HUDEP-2 (cell line): ENCODE results near the gene AP3B2.
"Not testable (repeated sequence)": the region's sequence is repeated elsewhere in the genome, so short reads cannot be mapped to it uniquely, and the experiment has no call there.

Experiments
- DNase-seq, 76 experiments: peaks; one replicate each; lab custom pipeline; 2025; ENCODE audit not compliant: unreplicated experiment in 76 of 76; lab: John Stamatoyannopoulos, UW

Gene AP3B2

GRCh38 chr15:82709421-82710207 is at the start of gene AP3B2:
Gene AP3B2 (minus strand): TSS chr15:82709875. CDS start chr15:82709706, 169 bp downstream.
- peak in 56 of 76 experiments; percentile 2 to 61 (median 38) for DNase-seq

GRCh38 chr15:82751308-82751707 is 41.6 kb upstream of the AP3B2 start:
- DNase-seq: no peak

GRCh38 chr15:82750831-82751180 is 41.1 kb upstream of the AP3B2 start:
- DNase-seq: peak in 1 of 76 experiments; percentile 2

- DNase-seq: peak in 74 of 76 experiments; percentile 36 to 94 (median 80)
These were observed 40.5 kb upstream of the AP3B2 start for GRCh38 chr15:82749951-82750830.

- DNase-seq: no peak
These were observed 38.6 kb upstream of the AP3B2 start for GRCh38 chr15:82748315-82748714.

- DNase-seq: no peak
These were observed 34.1 kb upstream of the AP3B2 start for GRCh38 chr15:82743810-82744209.

GRCh38 chr15:82742134-82742533 is 32.5 kb upstream of the AP3B2 start:
- no peak for DNase-seq

- no peak for DNase-seq
These were observed 29.4 kb upstream of the AP3B2 start for GRCh38 chr15:82739086-82739485.

GRCh38 chr15:82737975-82738374 is 28.3 kb upstream of the AP3B2 start:
- DNase-seq: no peak

GRCh38 chr15:82731527-82731926 is 21.9 kb upstream of the AP3B2 start:
- no peak for DNase-seq

GRCh38 chr15:82730022-82730530 is 20.4 kb upstream of the AP3B2 start:
- DNase-seq: no peak

- no peak for DNase-seq
These were observed 17.1 kb upstream of the AP3B2 start for GRCh38 chr15:82726816-82727215.

- DNase-seq: no peak
These were observed 5.3 kb upstream of the AP3B2 start for GRCh38 chr15:82715003-82715402.

- no peak for DNase-seq
These were observed 4.3 kb upstream of the AP3B2 start for GRCh38 chr15:82714016-82714415.

GRCh38 chr15:82712036-82712435 is 2.4 kb upstream of the AP3B2 start:
- DNase-seq: no peak

- no peak for DNase-seq
These were observed 1.3 kb upstream of the AP3B2 start for GRCh38 chr15:82710926-82711490.

- no peak for DNase-seq
These were observed 507 bp upstream of the AP3B2 start for GRCh38 chr15:82710208-82710555.

GRCh38 chr15:82709081-82709420 is 624 bp downstream of the AP3B2 start:
- no peak for DNase-seq

GRCh38 chr15:82705856-82706255 is 3.8 kb downstream of the AP3B2 start:
- DNase-seq: not testable (repeated sequence)

- no peak for DNase-seq
These were observed 9.9 kb downstream of the AP3B2 start for GRCh38 chr15:82699726-82700125.

- no peak for DNase-seq
These were observed 10.8 kb downstream of the AP3B2 start for GRCh38 chr15:82698711-82699345.
